K562 (cell line): Measurements from ENCODE around the gene FGGY.

Experiments used
- EP300 ChIP-seq: IDR thresholded peaks from 2 replicates; pipeline ENCODE4 v1.6.1; 2012; ENCODE audit warnings: low read length, improper control_type of control experiment
- GABPA ChIP-seq: fragments of 200-800 bp; sonication (Bioruptor generic); conservative IDR thresholded peaks from 2 replicates; pipeline ENCODE4 v1.6.1; 2016; ENCODE audit warnings: low read depth, missing genetic modification characterization, missing compliant biosample characterization
- ZNF175 ChIP-seq: fragments of 200-800 bp; sonication (Bioruptor generic); IDR thresholded peaks from 2 replicates; pipeline ENCODE4 v1.6.1; 2016; ENCODE audit warnings: low read depth, mild to moderate bottlenecking, missing genetic modification characterization, missing compliant biosample characterization
- ZNF263 ChIP-seq: sonication (generic); formaldehyde crosslinking; IDR thresholded peaks from 2 replicates; pipeline ENCODE4 v1.8.0; 2022; ENCODE audit warnings: mild to moderate bottlenecking, missing genetic modification reagents, borderline replicate concordance

- TF ChIP-seq ZNF263 (no peak), EP300 (no peak), ZNF175 (CRISPR knock-in tag) (no peak), GABPA (no peak)
Measured at GRCh38 chr1:59631561-59632255, 334.8 kb downstream of the FGGY start.
